ENCODE results near the gene TRAPPC10. TPM values are rescaled to one million over a fixed set of nuclear protein-coding genes. Genes with fewer than 3 reads are reported as not detected.

Gene TRAPPC10
- total RNA-seq, 1 donor from 2014 or later = 20.0 TPM

- no peak for TF ChIP-seq CTCF (conservative IDR thresholded peaks at IDR 0.05; ENCODE audit: low read depth, low read length)
- H3K4me3 ChIP-seq (ENCODE audit: low read depth, low read length) = no peak overlapping the region
- no peak for DNase-seq (ENCODE audit: low read depth)
Observed at GRCh38 chr21:44052071-44052829, 40.1 kb downstream of the TRAPPC10 start.

DNA sequence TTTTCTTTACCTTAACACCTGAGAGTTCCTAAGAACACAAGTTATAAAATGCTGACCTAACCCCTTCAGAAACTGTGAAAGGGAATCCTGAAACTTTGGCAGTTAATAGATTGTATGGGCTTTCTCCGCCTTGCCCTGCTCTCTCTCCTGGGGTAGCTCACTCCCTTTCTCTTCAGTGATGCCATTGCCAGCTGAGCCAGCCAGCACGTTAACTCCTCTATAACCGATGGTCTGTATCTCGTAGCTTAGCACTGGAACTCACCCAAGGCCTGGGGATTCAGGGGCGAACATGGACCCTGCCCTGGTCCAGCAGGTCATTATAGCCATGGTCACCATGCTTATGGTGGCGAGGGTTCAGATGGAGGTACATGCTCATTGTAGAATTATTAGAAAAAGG is 40.7 kb downstream of the TRAPPC10 start:
- no peak overlapping the region for H3K4me3 ChIP-seq (ENCODE audit: low read depth, low read length)
- no peak for TF ChIP-seq CTCF (conservative IDR thresholded peaks at IDR 0.05; ENCODE audit: low read depth, low read length)
- DNase-seq (ENCODE audit: low read depth) = no peak

DNA sequence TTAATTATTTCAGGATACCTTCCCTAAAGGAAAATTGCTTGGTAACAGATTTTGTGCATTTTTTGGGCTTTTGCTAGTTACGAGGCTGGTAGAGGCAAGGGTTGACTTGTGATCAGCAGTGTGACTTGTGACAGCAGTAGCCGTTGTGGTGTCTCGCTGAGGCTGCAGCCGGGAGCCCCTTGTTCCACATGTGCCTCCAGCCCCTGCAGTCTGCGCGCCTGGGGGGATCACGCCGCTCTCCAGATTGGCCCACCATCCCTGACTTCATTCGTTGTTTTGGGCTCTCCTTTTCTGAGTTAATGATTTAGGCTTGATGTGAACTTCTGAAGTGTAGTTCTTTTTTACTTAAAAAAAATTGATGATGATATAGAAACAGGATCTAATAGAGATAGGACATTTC is 41.5 kb downstream of the TRAPPC10 start:
- no peak for TF ChIP-seq CTCF (conservative IDR thresholded peaks at IDR 0.05; ENCODE audit: low read depth, low read length)
- no peak overlapping the region for H3K4me3 ChIP-seq (ENCODE audit: low read depth, low read length)
- no peak for DNase-seq (ENCODE audit: low read depth)

DNA sequence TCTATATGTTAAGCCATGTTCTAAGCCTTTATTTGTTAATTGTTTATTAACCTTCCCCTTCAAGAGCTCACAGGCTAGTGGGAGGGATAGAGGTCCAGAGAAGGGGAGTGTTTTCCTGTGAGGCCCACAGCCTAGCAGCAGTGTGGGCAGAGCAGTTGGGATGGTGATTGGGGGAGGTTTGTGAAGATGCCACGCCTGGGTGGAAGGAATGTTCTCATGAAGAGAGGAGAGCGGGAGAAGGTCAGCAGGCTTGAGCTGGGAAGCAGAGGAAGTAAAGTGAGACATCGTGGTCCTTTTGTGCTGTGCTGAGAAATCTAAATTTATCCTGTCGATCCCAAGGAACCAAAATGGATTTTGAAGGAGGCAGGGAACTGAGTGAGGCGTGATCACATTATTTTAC is 42.6 kb downstream of the TRAPPC10 start:
- DNase-seq (ENCODE audit: low read depth) = no peak
- H3K4me3 ChIP-seq (ENCODE audit: low read depth, low read length) = no peak overlapping the region
- no peak for TF ChIP-seq CTCF (conservative IDR thresholded peaks at IDR 0.05; ENCODE audit: low read depth, low read length)

DNA sequence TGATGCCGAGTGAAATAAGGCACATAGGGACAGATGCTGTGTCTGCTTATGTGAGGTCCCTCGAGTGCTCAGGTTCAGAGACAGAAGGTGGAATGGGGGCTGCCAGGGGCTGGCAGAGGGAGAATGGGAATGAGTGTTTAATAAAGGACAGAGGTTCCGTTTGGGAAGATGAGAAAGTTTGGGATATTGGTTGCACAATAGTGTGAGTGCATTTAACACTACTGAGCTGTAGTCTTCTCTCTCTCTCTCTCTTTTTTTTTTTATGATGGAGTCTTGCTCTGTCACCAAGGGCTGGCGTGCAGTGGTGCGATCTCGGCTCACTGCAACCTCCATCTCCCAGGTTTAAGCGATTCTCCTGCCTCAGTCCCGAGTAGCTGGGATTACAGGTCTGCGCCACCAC is 44.9 kb downstream of the TRAPPC10 start:
- no peak for DNase-seq (ENCODE audit: low read depth)
- H3K4me3 ChIP-seq (ENCODE audit: low read depth, low read length) = no peak overlapping the region
- no peak for TF ChIP-seq CTCF (conservative IDR thresholded peaks at IDR 0.05; ENCODE audit: low read depth, low read length)

DNA sequence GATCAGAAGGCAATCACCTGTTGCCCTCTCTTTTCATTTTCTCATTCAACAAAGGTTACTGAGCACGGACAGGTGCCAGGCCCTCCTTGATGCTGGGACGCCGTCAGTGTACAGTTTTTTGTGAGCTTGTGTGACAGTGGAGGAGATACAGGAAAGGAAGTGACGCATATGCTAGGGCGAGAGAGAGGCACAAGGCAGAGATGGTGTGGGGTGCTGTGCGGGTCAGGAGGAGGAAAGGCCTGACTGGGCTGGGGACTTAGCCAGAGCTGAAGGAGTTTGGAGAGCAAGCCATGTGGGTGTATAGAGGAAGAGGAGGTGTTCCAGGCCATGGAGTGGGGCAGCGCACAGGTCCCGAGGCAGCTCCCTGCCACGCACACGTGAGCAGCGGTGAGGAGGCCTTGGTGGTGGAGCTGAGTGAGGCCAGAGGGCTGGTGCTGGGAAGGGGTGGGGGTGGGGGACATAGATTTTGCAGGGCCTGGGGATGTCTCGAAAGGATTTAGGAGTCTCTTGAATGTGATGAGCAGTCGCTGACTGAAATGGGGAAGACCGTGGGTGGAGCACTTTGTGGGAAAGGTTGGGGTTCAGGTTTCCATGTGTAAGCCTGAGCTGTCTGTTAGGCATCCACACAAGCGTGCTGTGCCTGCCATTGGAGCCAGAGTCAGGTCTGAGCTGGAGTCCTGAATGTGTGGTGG is 46.0 kb downstream of the TRAPPC10 start:
- TF ChIP-seq CTCF (conservative IDR thresholded peaks at IDR 0.05; ENCODE audit: low read depth, low read length) = no peak
- no peak overlapping the region for H3K4me3 ChIP-seq (ENCODE audit: low read depth, low read length)
- no peak for DNase-seq (ENCODE audit: low read depth)

- no peak for TF ChIP-seq CTCF (conservative IDR thresholded peaks at IDR 0.05; ENCODE audit: low read depth, low read length)
- DNase-seq (ENCODE audit: low read depth) = no peak
- no peak overlapping the region for H3K4me3 ChIP-seq (ENCODE audit: low read depth, low read length)
Observed at GRCh38 chr21:44058652-44058964, 46.5 kb downstream of the TRAPPC10 start.
